ENCODE data around the gene AP1M2.
A peak's percentile ranks its signal among the peaks of the same experiment; 100 is the strongest.

The AP1M2 gene

GRCh38 chr19:10587022-10587838 is at the start of gene AP1M2:
TSS of gene AP1M2 (minus strand) at chr19:10587312. CDS start at chr19:10587231, 81 bp downstream.
- FAIRE-seq = no peak

GRCh38 chr19:10636304-10636972 is 49.3 kb upstream of the AP1M2 start:
- FAIRE-seq = no peak

DNA sequence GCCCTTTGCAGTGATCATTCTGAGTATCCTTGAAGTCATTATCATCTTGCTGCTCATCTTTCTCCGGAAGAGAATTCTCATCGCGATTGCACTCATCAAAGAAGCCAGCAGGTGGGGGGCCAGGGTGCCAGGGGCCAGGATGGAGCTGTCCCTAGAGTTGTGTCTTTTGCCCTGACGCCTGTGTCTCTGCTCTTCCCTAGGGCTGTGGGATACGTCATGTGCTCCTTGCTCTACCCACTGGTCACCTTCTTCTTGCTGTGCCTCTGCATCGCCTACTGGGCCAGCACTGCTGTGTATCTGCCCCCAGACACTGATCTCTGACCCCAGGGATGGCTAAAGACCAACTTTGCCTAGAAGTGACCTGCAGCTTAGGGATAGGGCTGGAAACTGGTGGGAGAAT is 47.9 kb upstream of the AP1M2 start:
- FAIRE-seq = no peak

DNA sequence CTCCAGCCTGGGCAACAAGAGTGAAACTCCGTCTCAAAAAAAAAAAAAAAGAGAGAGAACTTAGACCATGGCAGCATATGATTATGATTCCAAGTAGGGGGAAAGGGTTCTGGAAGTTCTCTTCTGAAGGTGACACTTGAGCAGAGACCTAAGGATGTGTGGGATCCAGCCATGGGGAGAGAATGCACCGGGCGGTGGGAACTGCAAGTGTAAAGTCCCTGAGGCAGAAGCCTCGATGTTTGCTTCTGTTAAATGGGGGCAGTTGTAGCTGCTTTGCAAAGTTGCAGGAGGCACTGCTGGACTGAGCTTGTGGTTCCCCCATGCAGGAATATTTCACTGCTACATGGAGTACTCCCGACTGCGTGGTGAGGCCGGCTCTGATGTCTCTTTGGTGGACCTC is 47.3 kb upstream of the AP1M2 start:
- no peak for FAIRE-seq

GRCh38 chr19:10631874-10632273 is 44.8 kb upstream of the AP1M2 start:
- FAIRE-seq = no peak

DNA sequence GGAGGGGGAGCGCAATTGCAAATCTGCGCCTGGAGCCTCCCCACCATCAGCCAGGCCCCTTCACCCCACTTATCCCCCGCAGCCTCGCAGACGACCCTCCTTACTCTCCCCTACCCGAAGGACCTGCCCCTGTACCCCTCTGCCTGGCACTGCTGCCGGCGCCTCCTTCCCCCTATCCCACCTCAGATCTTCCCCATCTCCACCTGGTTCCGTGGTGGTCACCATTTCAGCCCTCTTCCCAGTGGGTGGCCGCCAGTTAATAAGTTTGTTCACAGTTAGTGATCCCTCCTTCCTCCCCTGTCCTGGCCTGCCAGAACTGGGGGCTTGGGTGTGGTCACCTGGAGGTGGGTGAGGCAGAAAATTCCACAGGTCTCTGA is 38.6 kb upstream of the AP1M2 start:
- FAIRE-seq = no peak

DNA sequence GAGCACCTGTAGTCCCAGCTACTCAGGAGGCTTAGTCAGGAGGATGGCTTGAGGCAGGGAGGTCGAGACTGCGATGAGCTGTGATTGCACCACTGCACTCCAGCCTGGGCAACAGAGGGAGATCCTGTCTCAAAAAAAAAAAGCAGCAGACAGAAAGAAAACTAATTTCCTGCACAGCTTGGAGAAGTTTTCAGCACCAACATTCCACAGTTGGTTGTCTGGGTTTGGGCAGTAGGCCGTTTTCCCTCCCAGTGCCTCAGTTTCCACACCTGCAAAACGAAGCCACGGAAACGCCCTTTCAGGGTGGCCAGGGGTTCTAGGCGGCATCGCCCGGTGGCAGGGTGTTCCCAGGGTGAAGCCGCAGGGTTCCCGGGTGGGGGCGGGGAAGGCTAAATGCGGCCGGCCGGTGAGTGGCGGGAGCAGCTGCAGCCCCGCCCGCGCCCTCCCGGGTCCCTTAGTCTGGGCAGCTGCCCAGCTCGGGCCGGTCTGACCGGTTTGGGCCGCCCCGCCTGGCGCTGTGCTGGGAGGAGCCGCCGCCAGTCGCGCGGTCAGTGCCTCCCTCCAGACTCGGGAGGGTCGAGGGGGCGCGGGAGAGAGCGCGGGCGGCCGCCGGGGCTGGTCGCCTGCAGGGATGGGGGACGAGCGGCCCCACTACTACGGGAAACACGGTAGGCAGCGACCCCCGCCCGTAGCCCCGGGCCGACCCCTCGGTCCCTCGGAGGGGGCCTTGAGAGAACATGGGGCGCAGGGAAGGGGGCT is 38.1 kb upstream of the AP1M2 start, which contains the start of gene SLC44A2:
Gene SLC44A2, plus strand, starts transcription at position 551 of the 759 bp plus-strand sequence. Its CDS starts 81 bp downstream, at position 632.
- no peak for FAIRE-seq

DNA sequence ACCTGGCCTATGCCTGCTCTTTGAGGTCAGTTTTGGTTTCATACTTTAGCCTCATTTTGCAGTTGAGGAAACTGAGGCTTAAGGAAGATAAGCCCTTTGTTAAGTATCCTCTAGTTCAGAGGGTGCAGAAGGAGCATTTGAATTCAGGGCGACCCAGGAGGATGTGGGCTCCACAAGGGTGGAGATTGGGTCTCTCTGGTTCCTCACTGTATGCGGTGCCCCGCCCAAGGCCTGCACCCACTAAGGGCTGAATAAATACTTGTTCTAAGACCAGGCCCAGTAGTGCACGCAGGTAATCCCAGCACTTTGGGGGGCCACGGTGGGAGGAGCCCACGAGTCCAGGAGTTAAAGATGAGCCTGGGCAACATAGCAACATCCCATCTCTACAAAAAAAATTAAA is 37.5 kb upstream of the AP1M2 start:
- no peak for FAIRE-seq

DNA sequence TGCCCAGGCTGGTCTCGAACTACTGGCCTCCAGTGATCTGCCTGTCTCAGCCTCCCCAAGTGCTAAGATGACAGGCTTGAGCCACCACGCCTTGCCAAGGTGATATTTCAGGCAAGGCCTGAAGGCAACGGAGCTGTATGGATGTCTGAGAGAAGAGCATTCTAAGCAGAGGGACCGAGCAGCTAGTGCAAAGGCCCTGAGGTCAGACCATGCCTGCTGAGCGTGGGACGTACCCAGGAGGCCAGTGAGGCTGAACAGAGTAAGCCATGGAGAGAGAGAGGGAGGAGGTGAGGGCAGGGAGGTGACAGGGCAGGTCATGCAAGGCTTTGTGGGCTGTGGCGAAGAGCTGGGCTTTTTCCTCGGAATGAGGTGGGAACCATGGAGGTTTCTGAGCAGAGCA is 34.9 kb upstream of the AP1M2 start:
- FAIRE-seq = no peak

GRCh38 chr19:10620786-10621185 is 33.7 kb upstream of the AP1M2 start:
- FAIRE-seq = no peak

GRCh38 chr19:10618846-10619245 is 31.7 kb upstream of the AP1M2 start:
- FAIRE-seq = no peak

DNA sequence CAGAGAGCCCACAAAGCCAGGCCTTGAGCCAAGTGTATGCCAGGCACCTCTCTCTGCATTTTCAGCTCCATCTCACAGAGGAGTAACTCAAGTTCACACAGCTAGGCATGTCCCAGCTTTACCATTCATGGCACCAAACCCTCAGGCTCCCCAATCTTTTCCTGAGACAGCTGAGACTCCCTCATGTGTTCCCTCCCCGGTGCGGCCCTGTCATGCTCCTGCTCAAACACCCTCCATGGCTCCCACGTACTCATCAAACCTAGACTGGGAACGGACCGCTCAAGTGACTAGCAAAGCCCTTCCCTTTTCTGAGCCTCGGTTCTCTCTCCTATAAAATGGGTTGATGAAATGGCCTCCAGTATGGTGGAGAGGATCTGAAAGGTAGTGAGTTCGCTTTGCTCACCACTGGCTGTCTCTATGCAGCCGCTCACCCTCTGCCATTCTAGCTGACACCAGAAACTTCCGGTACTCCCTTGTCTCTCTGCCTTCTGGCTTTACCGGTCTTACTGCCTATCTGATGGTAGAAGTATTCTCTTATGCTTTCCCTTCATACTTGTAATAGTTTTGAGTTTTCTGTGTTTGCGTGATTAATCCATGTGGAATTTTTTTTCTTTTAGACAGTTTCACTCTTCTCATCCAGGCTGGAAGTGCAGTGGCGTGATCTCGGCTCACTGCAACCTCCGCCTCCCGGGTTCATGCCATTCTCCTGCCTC is 30.5 kb upstream of the AP1M2 start:
- no peak for FAIRE-seq

DNA sequence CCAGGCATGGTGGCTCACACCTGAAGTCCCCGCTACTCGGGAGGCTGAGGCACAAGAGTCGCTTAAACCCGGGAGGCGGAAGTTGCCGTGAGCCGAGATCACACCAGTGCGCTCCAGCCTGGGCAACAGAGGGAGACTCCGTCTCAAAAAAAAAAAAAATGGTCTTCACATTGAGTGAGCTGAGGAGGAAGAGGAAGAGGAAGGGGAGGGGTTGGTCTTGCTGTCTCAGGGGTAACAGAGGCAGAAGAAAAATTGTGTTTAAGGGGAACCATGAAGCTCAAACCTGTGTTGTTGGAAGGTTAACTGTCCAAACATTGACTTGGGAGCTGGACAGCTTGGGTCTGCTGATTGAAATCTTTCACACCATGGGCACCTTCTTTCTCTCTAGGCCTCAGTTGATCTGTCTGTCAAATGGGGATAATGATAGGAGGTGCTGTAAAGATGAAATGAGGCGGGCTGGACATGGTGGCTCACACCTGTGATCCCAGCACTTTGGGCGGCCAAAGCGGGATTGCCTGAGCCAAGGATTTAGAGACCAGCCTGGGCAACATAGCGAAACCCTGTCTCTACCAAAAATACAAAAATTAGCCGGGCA is 28.4 kb upstream of the AP1M2 start:
- no peak for FAIRE-seq

DNA sequence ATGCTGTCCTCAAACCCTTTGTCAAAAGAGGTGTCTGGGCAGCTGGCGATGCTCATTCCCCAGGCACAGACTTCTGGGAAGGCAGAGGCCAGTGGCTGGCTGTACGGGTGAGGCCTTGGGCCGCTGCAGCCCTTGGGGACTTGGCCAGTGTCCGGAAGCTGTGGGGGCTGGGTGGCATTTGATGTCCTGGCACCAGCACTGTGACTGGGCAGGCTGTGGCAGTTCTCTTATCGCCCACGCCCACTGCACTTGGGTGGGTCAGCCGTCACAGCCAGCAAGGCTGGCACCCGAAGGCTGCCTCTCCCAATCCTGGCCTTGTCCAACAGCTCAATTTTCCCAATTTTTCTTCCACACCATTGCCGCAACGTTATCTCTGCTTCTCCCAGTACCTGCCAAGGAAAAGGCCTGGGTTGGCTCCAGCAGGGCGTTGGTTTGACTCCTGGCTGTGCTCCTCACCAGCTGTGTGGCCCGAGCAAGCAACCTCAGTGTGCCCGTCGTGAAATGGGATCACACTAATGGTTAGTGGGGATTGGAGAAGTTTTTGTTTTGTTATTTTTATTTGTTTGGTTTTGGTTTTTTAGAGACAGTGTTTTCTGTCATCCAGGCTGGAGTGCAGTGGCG is 25.5 kb upstream of the AP1M2 start:
- FAIRE-seq = no peak

GRCh38 chr19:10611907-10612306 is 24.8 kb upstream of the AP1M2 start:
- FAIRE-seq = no peak

DNA sequence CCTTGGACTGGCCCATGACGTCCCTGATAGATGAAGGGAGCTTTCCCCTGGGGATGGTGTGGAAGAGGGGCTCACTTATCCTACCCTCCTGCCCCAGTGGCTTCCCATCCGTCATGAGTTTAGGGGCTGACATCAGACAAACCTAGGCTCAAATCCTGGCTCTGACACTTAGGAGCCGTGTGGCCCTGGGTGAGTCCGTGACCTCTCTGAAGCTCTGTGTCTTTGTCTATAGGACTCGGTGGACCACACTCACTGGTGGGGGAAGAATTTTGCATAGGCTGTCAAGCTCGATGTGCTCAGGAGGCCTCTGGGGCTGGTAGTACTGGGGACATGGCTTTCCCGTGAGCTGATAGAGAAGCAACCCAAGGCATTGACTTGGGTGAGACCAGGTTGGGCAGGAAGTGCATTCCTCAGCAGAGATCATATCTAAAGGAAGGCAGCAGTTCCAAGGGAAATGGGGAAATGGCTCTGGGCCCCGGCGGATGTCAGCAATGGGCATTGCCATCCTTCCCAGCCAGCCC is 17.4 kb upstream of the AP1M2 start:
- FAIRE-seq = no peak

DNA sequence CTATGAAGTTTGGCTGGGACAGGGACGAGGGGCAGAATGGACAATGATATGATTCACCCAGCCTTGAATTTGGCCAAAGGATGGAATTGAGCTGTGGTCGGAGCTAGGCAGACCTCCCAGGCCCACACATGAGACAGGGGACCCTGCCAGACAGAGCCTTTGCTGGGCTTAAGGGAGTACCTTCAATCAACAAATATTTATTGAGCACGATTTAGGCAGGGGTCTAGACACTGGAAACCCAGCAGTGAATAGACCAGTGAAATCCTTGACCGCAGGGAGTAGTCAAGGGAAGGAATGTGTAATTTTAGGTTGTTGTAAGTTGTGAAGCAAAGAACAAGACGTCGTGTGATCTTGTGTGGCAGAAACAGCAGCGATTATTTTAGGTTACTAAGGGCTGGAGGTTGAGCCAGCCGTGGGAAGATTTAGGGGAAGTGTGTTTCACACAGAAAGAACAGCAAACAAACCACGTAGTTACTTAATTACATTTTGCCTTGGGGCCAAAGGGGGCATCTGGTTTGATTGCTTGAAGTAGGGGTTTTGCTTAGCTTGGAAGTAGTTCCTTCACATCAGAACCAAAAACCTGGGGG is 16.9 kb upstream of the AP1M2 start:
- peak; percentile 39 for FAIRE-seq

DNA sequence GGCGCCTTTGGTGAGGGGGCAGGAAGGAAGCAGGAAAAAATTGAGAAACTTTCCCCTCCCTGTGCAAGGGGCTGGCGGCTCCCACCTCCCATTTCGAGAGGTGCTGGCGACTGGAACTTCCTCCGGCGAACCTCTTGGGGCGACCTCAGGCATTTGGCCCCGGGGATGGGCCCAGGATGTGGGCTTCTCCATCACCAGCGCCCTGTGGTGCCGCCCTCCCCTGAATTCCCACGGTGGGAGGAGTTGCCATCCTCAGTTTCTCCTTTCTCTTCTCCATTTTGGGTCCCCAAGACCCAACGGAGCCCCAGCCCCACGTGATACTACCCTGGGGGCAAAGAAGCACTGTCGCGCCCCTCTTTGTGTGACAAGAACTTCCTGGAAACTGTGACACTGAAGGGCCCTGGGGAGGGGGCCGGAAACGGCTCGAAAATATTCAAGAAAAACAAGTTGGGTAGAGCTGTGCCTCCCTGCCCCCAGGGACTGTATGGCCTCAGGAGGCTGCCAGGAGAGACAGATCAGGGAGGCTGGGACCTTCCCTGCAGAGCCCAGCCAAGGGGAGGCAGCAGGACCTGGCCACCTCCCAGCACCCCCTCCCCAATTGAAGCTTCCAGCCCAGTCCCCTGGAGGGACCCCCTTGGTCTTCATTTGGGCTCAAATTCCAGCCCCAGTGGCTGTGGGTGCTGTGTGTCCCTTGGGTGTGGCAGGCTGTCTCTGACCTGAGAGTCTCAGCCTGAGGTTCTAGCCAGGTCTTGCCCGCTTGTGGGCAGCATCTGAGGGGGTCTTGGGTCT is 16.2 kb upstream of the AP1M2 start:
- no peak for FAIRE-seq

DNA sequence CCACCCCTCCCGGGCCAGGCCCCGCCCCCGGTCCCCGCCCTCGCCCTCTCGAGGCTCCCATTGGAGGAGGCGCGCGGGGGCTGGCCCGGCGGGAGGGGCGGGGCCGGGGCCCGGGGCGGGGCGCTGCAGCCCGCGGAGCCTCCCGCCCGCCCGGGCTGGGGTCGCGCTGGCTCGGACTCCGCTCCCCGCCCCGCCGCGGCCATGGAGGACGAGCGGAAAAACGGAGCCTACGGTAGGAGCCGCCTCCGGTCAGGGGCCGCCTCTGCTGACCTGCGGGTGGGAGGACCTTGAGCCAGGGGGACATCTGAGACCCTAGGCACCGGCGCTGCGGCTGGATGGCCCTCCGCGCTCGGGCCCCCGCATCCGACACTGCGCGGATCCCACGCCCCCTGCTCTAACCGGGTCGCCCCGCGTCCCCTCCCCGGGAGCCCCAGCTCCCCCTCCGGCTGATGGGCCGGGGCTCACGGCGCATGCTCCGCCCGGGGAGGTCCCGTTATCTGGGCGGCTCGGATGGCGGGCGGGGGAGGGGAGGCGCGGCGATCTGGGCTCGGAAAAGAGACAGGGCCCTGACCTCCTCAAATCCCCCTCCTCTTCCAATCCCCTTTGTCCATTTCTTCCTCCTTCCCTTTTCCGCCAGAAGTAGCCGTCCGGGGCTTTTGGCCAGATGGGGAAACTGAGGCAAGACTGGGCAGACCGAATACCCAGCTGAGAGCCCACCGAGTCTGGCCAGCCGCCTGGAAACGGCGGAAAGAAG is 15.4 kb upstream of the AP1M2 start:
- FAIRE-seq = no peak

DNA sequence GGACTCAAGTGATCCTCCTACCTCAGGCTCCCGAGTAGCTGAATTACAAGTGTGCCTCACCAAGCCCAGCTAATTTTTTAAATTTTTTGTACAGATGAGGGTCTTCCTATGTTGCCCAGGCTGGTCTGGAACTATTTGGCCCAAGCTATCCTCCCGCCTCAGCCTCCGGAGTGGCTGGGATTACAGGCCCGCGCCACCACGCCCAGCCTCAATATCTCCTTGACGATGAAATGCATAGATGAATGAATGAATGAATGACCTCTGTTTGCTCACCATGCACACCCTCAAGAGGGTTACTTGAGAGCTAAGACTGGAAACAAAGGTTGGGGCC is 14.9 kb upstream of the AP1M2 start:
- FAIRE-seq = no peak

Data from G401.6 (cell line).